GM19043 (cell line): ENCODE results near the gene TNS3.

ENCODE experiments used
- ATAC-seq: cut with Tn5 transposase; IDR thresholded peaks from one replicate; pipeline ENCODE4 v1.9.1; 2021; ENCODE audit warnings: low read depth; ENCODE audit not compliant: unreplicated experiment

TNS3 gene

GRCh38 chr7:47492716-47493325 is 89.1 kb downstream of the TNS3 start:
- ATAC-seq: no peak

GRCh38 chr7:47490501-47491265 is 91.2 kb downstream of the TNS3 start:
- no peak for ATAC-seq

- no peak for ATAC-seq
Observed at GRCh38 chr7:47489624-47490023, 92.3 kb downstream of the TNS3 start.

- no peak for ATAC-seq
Observed at GRCh38 chr7:47488969-47489342, 93.0 kb downstream of the TNS3 start.

- ATAC-seq: no peak
Observed at GRCh38 chr7:47488201-47488968, 93.5 kb downstream of the TNS3 start.

- no peak for ATAC-seq
Observed at GRCh38 chr7:47485640-47486435, 96.1 kb downstream of the TNS3 start.

- no peak for ATAC-seq
Observed at GRCh38 chr7:47484923-47485639, 96.8 kb downstream of the TNS3 start.

GRCh38 chr7:47484457-47484856 is 97.5 kb downstream of the TNS3 start:
- no peak for ATAC-seq

GRCh38 chr7:47483604-47484273 is 98.2 kb downstream of the TNS3 start:
- no peak for ATAC-seq

GRCh38 chr7:47482013-47482875 is 99.7 kb downstream of the TNS3 start:
- no peak for ATAC-seq

- no peak for ATAC-seq
Observed at GRCh38 chr7:47481541-47482012, 100.3 kb downstream of the TNS3 start.

- ATAC-seq: peak; percentile 59
Observed at GRCh38 chr7:47480576-47481538, 101.1 kb downstream of the TNS3 start.

- ATAC-seq: no peak
Observed at GRCh38 chr7:47479821-47480575, 101.9 kb downstream of the TNS3 start.

- no peak for ATAC-seq
Observed at GRCh38 chr7:47478926-47479711, 102.8 kb downstream of the TNS3 start.

- ATAC-seq: no peak
Observed at GRCh38 chr7:47478017-47478344, 103.9 kb downstream of the TNS3 start.
